Activated CD8-positive, alpha-beta memory T cell treated with anti-CD3 and anti-CD28 coated beads, Interleukin-2, amount 50 U/mL, for 24 hours (primary cell): ENCODE results near the gene CDC14B.
"Not testable (repeated sequence)": the region's sequence is repeated elsewhere in the genome, so short reads cannot be mapped to it uniquely, and the experiment has no call there.

Source experiments
- DNase-seq: peaks from one replicate; pipeline ENCODE4 v3.0.0-alpha.2; 2020; ENCODE audit errors: extremely low read depth

Gene CDC14B

GRCh38 chr9:96626912-96627311 is 7.3 kb upstream of the CDC14B start:
- DNase-seq: no peak

GRCh38 chr9:96621618-96622017 is 2.0 kb upstream of the CDC14B start:
- DNase-seq: no peak

- no peak for DNase-seq
These were observed 1.2 kb upstream of the CDC14B start for GRCh38 chr9:96620832-96621269.

GRCh38 chr9:96620181-96620514 is 505 bp upstream of the CDC14B start:
- DNase-seq: no peak

- no peak for DNase-seq
These were observed 548 bp downstream of the CDC14B start for GRCh38 chr9:96619124-96619465.

- DNase-seq: no peak
These were observed 1.2 kb downstream of the CDC14B start for GRCh38 chr9:96618209-96619123.

- DNase-seq: no peak
These were observed 2.0 kb downstream of the CDC14B start for GRCh38 chr9:96617439-96618185.

- DNase-seq: no peak
These were observed 2.7 kb downstream of the CDC14B start for GRCh38 chr9:96616817-96617438.

GRCh38 chr9:96615411-96615810 is 4.2 kb downstream of the CDC14B start:
- no peak for DNase-seq

GRCh38 chr9:96614664-96615063 is 5.0 kb downstream of the CDC14B start:
- not testable (repeated sequence) for DNase-seq

GRCh38 chr9:96612966-96613589 is 6.6 kb downstream of the CDC14B start:
- DNase-seq: no peak

- DNase-seq: no peak
These were observed 7.3 kb downstream of the CDC14B start for GRCh38 chr9:96612105-96612965.

GRCh38 chr9:96611302-96611701 is 8.3 kb downstream of the CDC14B start:
- no peak for DNase-seq

- no peak for DNase-seq
These were observed 9.9 kb downstream of the CDC14B start for GRCh38 chr9:96609732-96610131.

GRCh38 chr9:96607971-96608370 is 11.7 kb downstream of the CDC14B start:
- no peak for DNase-seq

GRCh38 chr9:96605328-96605727 is 14.3 kb downstream of the CDC14B start:
- no peak for DNase-seq

- DNase-seq: no peak
These were observed 15.7 kb downstream of the CDC14B start for GRCh38 chr9:96604004-96604319.

- DNase-seq: no peak
These were observed 16.2 kb downstream of the CDC14B start for GRCh38 chr9:96603305-96604003.

- no peak for DNase-seq
These were observed 20.3 kb downstream of the CDC14B start for GRCh38 chr9:96599298-96599697.

GRCh38 chr9:96596601-96597111 is 23.0 kb downstream of the CDC14B start:
- DNase-seq: no peak
